ENCODE measurements around the gene CCDC8. TPM values are rescaled to one million over a fixed set of nuclear protein-coding genes. Genes with fewer than 3 reads are reported as not detected.

The CCDC8 gene
- polyA plus RNA-seq, 2 of the 4 experiments (the other 2 are of a cell fraction): 0.04 to 0.08 TPM

GRCh38 chr19:46385636-46386035, 27.7 kb downstream of the CCDC8 start:
- no peak for DNase-seq (ENCODE audit: low read depth in 1 of 2, low spot score in 1 of 2)
- 86% methylated on average over 11 of the region's 11 CpGs for WGBS (ENCODE audit: missing lambda C conversion rate)
- Histone ChIP-seq H3K4me1 (no peaks in the 10 kb centered on the region), H3K4me2 (no peak overlapping the region), H3K4me3 (no peak overlapping the region), H3K9me3 (peaks cover 6% of the 10 kb centered on the region; the same call in 1 of the 3 replicates), H3K27ac (no peak overlapping the region)
- TF ChIP-seq SREBF2 (IDR thresholded peaks at IDR 0.05) (no peak), NR3C1 (IDR thresholded peaks at IDR 0.05) (no peak), TFCP2L1 (CRISPR knock-in tag; IDR thresholded peaks at IDR 0.05) (no peak), CEBPB (IDR thresholded peaks at IDR 0.05) (no peak), ELK1 (IDR thresholded peaks at IDR 0.05; ENCODE audit: low read depth, low read length) (no peak), HDAC2 (IDR thresholded peaks at IDR 0.05) (no peak), HOXB13 (CRISPR knock-in tag; IDR thresholded peaks at IDR 0.05; ENCODE audit: low read depth) (no peak), MAFK (IDR thresholded peaks at IDR 0.05; ENCODE audit: partially characterized antibody) (no peak), JUNB (IDR thresholded peaks at IDR 0.05) (no peak), PHF8 (IDR thresholded peaks at IDR 0.05; ENCODE audit: borderline replicate concordance, low read depth) (no peak)
- CTCF ChIA-PET: interaction anchor here (0.7 to 30.8 kb wide), 8 partner anchors 13 to 306 kb away, joined by 3 to 501 read pairs (median 9); partner anchors contain the start of gene PPP5C
- ATAC-seq: no peak
- FAIRE-seq: no peak
- POLR2A ChIA-PET: interaction anchor here (1.1 kb wide), 1 partner anchor 12 kb away, joined by 8 read pairs; no protein-coding TSS in a partner anchor

GRCh38 chr19:46384396-46384795, 29.0 kb downstream of the CCDC8 start:
- Histone ChIP-seq H3K27ac (no peak overlapping the region), H3K9me3 (peaks cover 1% of the 10 kb centered on the region; the same call in 1 of the 3 replicates), H3K4me1 (no peaks in the 10 kb centered on the region), H3K4me2 (no peak overlapping the region), H3K4me3 (no peak overlapping the region)
- 94% methylated on average over 11 of the region's 11 CpGs for WGBS (ENCODE audit: missing lambda C conversion rate)
- ChIA-PET CTCF (interaction anchor here (0.6 to 30.8 kb wide), 12 partner anchors 12 to 153 kb away, joined by 3 to 501 read pairs (median 6); partner anchors contain the start of gene PPP5C), POLR2A (no interaction called here)
- TF ChIP-seq HOXA7 (CRISPR knock-in tag; IDR thresholded peaks at IDR 0.05) (no peak), CHD2 (IDR thresholded peaks at IDR 0.05; ENCODE audit: low read length, partially characterized antibody) (no peak), CTCF (IDR thresholded peaks at IDR 0.05) (no peak), PBX3 (IDR thresholded peaks at IDR 0.05) (no peak), ATOH8 (CRISPR knock-in tag; IDR thresholded peaks at IDR 0.05; ENCODE audit: low read depth) (no peak), ESRRA (IDR thresholded peaks at IDR 0.05; ENCODE audit: borderline replicate concordance, low read length) (no peak)
- FAIRE-seq: no peak
- no peak for DNase-seq (ENCODE audit: low read depth in 1 of 2, low spot score in 1 of 2)
- ATAC-seq: no peak

GRCh38 chr19:46383846-46384245, 29.5 kb downstream of the CCDC8 start:
- H3K4me3 ChIP-seq: no peak overlapping the region
- no peak overlapping the region for H3K4me2 ChIP-seq
- ChIA-PET POLR2A (no interaction called here), CTCF (interaction anchor here (0.5 to 30.8 kb wide), 11 partner anchors 12 to 494 kb away, joined by 3 to 501 read pairs (median 5); no protein-coding TSS in a partner anchor)
- H3K9me3 ChIP-seq: no peaks in the 10 kb centered on the region
- ATAC-seq: no peak
- FAIRE-seq: no peak
- no peak overlapping the region for H3K27ac ChIP-seq
- no peak for DNase-seq (ENCODE audit: low read depth in 1 of 2, low spot score in 1 of 2)
- no peaks in the 10 kb centered on the region for H3K4me1 ChIP-seq
- 92% methylated on average over 7 of the region's 7 CpGs for WGBS (ENCODE audit: missing lambda C conversion rate)
- TF ChIP-seq BCL3 (IDR thresholded peaks at IDR 0.05) (no peak), USF2 (IDR thresholded peaks at IDR 0.05) (no peak), CBX8 (IDR thresholded peaks at IDR 0.05) (no peak), EHF (CRISPR knock-in tag; IDR thresholded peaks at IDR 0.05) (no peak), ZFP36 (IDR thresholded peaks at IDR 0.05; ENCODE audit: borderline replicate concordance, partially characterized antibody) (no peak), RAD21 (conservative IDR thresholded peaks at IDR 0.05 in 1 of 2, IDR thresholded peaks at IDR 0.05 in 1 of 2) (no peak), CBX2 (IDR thresholded peaks at IDR 0.05; ENCODE audit: borderline replicate concordance, low read depth) (no peak), PHF8 (IDR thresholded peaks at IDR 0.05; ENCODE audit: borderline replicate concordance, low read depth) (no peak), HMGXB4 (CRISPR knock-in tag; IDR thresholded peaks at IDR 0.05; ENCODE audit: borderline replicate concordance) (no peak), TFCP2L1 (CRISPR knock-in tag; IDR thresholded peaks at IDR 0.05) (no peak), ZC3H11A (IDR thresholded peaks at IDR 0.05) (no peak), MAFK (IDR thresholded peaks at IDR 0.05; ENCODE audit: partially characterized antibody) (no peak)

All from A549 (cell line).